Transverse colon (tissue), 4 donors: ENCODE data around the gene HMX2. TPM values are rescaled to one million over a fixed set of nuclear protein-coding genes. Genes with fewer than 3 reads are reported as not detected.

Experiments
- DNase-seq: peaks from one replicate; pipeline ENCODE4 v3.0.0-alpha.2; 2019
- H3K27ac ChIP-seq, 4 donors: fragments of 200-600 bp; sonication (generic); 2 replicates each; pipeline ENCODE4 v1.5.1; 2016 to 2018; ENCODE audit warnings: inconsistent platforms in 4 of 4
- H3K27me3 ChIP-seq: fragments of 200-600 bp; sonication (generic); 2 replicates; pipeline ENCODE4 v1.5.1; 2017; ENCODE audit warnings: inconsistent platforms
- H3K36me3 ChIP-seq, 4 donors: fragments of 200-600 bp; sonication (generic); 2 replicates each; pipeline ENCODE4 v1.5.1; 2017 to 2019; ENCODE audit warnings: inconsistent platforms in 4 of 4
- H3K4me1 ChIP-seq, 4 donors: fragments of 200-600 bp; sonication (generic); 2 replicates each; pipeline ENCODE4 v1.5.1; 2017 to 2020; ENCODE audit warnings: inconsistent platforms in 4 of 4
- H3K4me3 ChIP-seq, 4 donors: fragments of 200-600 bp; sonication (generic); 1 replicate in 1 of 4; 2 replicates in 3 of 4; pipeline versions ENCODE4 v1.5.1 to v1.6.1; 2017 to 2019; ENCODE audit warnings: inconsistent platforms in 4 of 4
- H3K9me3 ChIP-seq, 2 donors: fragments of 200-600 bp; sonication (generic); 2 replicates each; pipeline ENCODE4 v1.5.1; 2017 to 2019; ENCODE audit warnings: inconsistent platforms in 2 of 2
- EP300 ChIP-seq: sonication (generic); formaldehyde crosslinking; IDR thresholded peaks from one replicate; pipeline ENCODE4 v1.6.1; 2017; ENCODE audit warnings: antibody characterized with exemption, low read depth
- POLR2A ChIP-seq: fragments of 450-650 bp; IDR thresholded peaks from one replicate; pipeline ENCODE4 v1.6.1; 2016; ENCODE audit warnings: antibody characterized with exemption, mild to moderate bottlenecking, moderate library complexity
- POLR2AphosphoS5 ChIP-seq, 3 donors: sonication (generic); formaldehyde crosslinking; IDR thresholded peaks; one replicate each; pipeline ENCODE4 v1.6.1; 2016; ENCODE audit warnings: antibody characterized with exemption in 3 of 3
- WGBS, 2 donors: methylation state at CpG; one replicate each; pipeline ENCODE4 v1.1.5; 2018; ENCODE audit warnings: low coverage in 1 of 2; 5-methylcytosine and 5-hydroxymethylcytosine counted together
- in situ Hi-C, 4 donors: fragments of 200-750 bp; cut with MboI; loops; one replicate each; pipeline versions ENCODE4 v1.15.0 to v1.15.1; 2017; ENCODE audit warnings: low sequenced_read_pairs in 3 of 4, low pct_ligation_motif_present in 1 of 4, low pct_unique_long_range_greater_than_20kb in 1 of 4
- intact Hi-C: fragments of 100-400 bp; cut with DNase I; formaldehyde crosslinking; loops from one replicate; pipeline ENCODE4 v1.15.1; 2023; ENCODE audit warnings: low total_unique reads
- total RNA-seq, 4 donors: library from RNA; depleted of rRNA; stranded (reverse); fragments of >200 nt; gene quantifications; one replicate each; pipeline ENCODE4 v1.1.0, GENCODE V29; 2016
- TF ChIP-seq, protein P1 (sequence below), 5 experiments: fragments of 200-600 bp in 3 of 5; fragments of 450-650 bp in 2 of 5; sonication (generic) in 3 of 5; IDR thresholded peaks; 1 replicate in 2 of 5; 2 replicates in 3 of 5; pipeline ENCODE4 v1.5.1; 2016 to 2017; ENCODE audit warnings: antibody characterized with exemption in 5 of 5, inconsistent platforms in 3 of 5, mild to moderate bottlenecking in 2 of 5, moderate library complexity in 1 of 5

Gene HMX2
- total RNA-seq, 4 donors from 2014 or later, result 0.41 to 0.64 TPM; not detected in 2

DNA sequence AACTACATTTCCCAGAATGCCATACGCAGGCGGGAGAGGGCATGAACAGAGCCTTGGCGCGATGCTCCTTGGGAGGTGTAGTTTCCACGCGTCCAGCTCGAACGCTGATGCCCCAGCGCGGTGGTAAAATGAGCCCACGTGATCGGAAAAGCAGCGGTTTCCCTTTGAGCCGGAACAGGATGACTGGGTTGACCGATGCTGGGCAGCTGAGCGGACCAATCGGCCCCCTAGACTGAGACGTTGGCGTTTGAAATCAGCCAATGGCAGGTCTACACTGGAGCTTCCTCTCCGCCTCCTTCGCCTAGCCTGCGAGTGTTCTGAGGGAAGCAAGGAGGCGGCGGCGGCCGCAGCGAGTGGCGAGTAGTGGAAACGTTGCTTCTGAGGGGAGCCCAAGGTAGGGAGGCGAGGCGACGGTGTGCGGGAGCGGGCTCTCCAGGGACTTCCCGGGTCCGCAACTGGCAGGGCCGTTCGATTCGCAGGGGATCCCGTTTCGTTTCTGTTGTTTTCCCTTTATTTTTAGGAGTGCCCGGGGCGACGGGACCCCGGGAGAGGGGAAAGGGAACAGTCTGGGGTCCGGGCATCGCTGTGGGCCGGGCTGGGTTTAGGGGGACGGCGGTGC lies 6.3 kb downstream of the HMX2 start, which contains the start of gene BUB3:
BUB3 (plus strand) TSS at position 311 of the 619 bp plus-strand sequence. CDS start 516 bp downstream, outside the sequence.
- DNase-seq, result peak; percentile 98
- intact Hi-C loops (no loop called here), in situ Hi-C loops (no loop called here)
- no peaks in the 10 kb centered on the region for H3K9me3 ChIP-seq
- H3K4me1 ChIP-seq, result peaks cover 20 to 59% (median 34%) of the 10 kb centered on the region in 4 donors
- TF ChIP-seq EP300 (no peak), POLR2A (peak; percentile 85), POLR2AphosphoS5 (IDR thresholded peaks at IDR 0.05) (peak; percentile 88 to 95 (median 90))
- TF ChIP-seq, protein P1, sequence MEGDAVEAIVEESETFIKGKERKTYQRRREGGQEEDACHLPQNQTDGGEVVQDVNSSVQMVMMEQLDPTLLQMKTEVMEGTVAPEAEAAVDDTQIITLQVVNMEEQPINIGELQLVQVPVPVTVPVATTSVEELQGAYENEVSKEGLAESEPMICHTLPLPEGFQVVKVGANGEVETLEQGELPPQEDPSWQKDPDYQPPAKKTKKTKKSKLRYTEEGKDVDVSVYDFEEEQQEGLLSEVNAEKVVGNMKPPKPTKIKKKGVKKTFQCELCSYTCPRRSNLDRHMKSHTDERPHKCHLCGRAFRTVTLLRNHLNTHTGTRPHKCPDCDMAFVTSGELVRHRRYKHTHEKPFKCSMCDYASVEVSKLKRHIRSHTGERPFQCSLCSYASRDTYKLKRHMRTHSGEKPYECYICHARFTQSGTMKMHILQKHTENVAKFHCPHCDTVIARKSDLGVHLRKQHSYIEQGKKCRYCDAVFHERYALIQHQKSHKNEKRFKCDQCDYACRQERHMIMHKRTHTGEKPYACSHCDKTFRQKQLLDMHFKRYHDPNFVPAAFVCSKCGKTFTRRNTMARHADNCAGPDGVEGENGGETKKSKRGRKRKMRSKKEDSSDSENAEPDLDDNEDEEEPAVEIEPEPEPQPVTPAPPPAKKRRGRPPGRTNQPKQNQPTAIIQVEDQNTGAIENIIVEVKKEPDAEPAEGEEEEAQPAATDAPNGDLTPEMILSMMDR (IDR thresholded peaks at IDR 0.05), result peak in 4 of 5 experiments; percentile 19 to 58 (median 33)
- H3K27ac ChIP-seq, result peak within 1 kb of the TSS; percentile 91 to 97 (median 95)
- H3K36me3 ChIP-seq, result peaks cover 0 to 18% (median 4%) of the 10 kb centered on the region in 4 donors
- H3K27me3 ChIP-seq, result peaks cover 43% of the 10 kb centered on the region
- peak within 1 kb of the TSS; percentile 78 to 100 (median 91) for H3K4me3 ChIP-seq
- WGBS, 2 donors, result 1% methylated on average over 49 of the region's 50 CpGs; no CpG with 5 or more reads in 1 of the 2 donors

- peak; percentile 61 for DNase-seq
- in situ Hi-C loops, result no loop called here
- intact Hi-C loops, result no loop called here
Measured at GRCh38 chr10:123154711-123155505, 7.0 kb downstream of the HMX2 start.

GRCh38 chr10:123156078-123156477 lies 8.1 kb downstream of the HMX2 start:
- intact Hi-C loops, result no loop called here
- Histone ChIP-seq H3K9me3 (no peaks in the 10 kb centered on the region), H3K36me3 (peaks cover 0 to 27% (median 6%) of the 10 kb centered on the region in 4 donors), H3K4me1 (peaks cover 12 to 43% (median 16%) of the 10 kb centered on the region in 4 donors), H3K27ac (no peak overlapping the region), H3K27me3 (peaks cover 24% of the 10 kb centered on the region), H3K4me3 (no peak overlapping the region)
- WGBS, 2 donors, result 80 to 81% methylated on average over 2 of the region's 2 CpGs
- in situ Hi-C loops, result no loop called here
- no peak for DNase-seq
- no peak for TF ChIP-seq POLR2A
- TF ChIP-seq, protein P1 (IDR thresholded peaks at IDR 0.05), result no peak
- TF ChIP-seq POLR2AphosphoS5 (IDR thresholded peaks at IDR 0.05), result no peak
- no peak for TF ChIP-seq EP300

More at GRCh38 chr10:123154711-123155505, 7.0 kb downstream of the HMX2 start:
- H3K4me1 ChIP-seq, result peaks cover 20 to 55% (median 27%) of the 10 kb centered on the region in 4 donors
- peaks cover 0 to 18% (median 4%) of the 10 kb centered on the region in 4 donors for H3K36me3 ChIP-seq
- WGBS, 2 donors, result 2 to 11% methylated on average over 9 to 49 of the region's 49 CpGs
- H3K27ac ChIP-seq, result peak overlapping the region; percentile 91 to 97 (median 95)
- H3K9me3 ChIP-seq, result no peaks in the 10 kb centered on the region
- H3K4me3 ChIP-seq, result peak overlapping the region; percentile 78 to 100 (median 91)
- TF ChIP-seq EP300 (no peak), POLR2A (no peak), POLR2AphosphoS5 (IDR thresholded peaks at IDR 0.05) (no peak)
- TF ChIP-seq, protein P1 (IDR thresholded peaks at IDR 0.05), result peak in 1 of 5 experiments; percentile 2
- H3K27me3 ChIP-seq, result peaks cover 36% of the 10 kb centered on the region

GRCh38 chr10:123157210-123157609 lies 9.3 kb downstream of the HMX2 start:
- Histone ChIP-seq H3K27me3 (peaks cover 13% of the 10 kb centered on the region), H3K4me3 (no peak overlapping the region), H3K9me3 (no peaks in the 10 kb centered on the region), H3K27ac (no peak overlapping the region), H3K36me3 (peaks cover 0 to 39% (median 10%) of the 10 kb centered on the region in 4 donors), H3K4me1 (peaks cover 9 to 38% (median 13%) of the 10 kb centered on the region in 4 donors)
- in situ Hi-C loops, result no loop called here
- no peak for DNase-seq
- whole genome bisulfite sequencing, 2 donors, result 84 to 88% methylated on average over 3 of the region's 3 CpGs
- TF ChIP-seq, protein P1 (IDR thresholded peaks at IDR 0.05), result no peak
- TF ChIP-seq POLR2A (no peak), EP300 (no peak)
- intact Hi-C loops, result no loop called here
